Erythroblast (primary cell): ENCODE data around the gene SRPK3.

Source experiments
- GATA1 ChIP-seq: IDR thresholded peaks from 2 replicates; pipeline ENCODE4 v1.6.1; 2011; ENCODE audit warnings: low read depth, mild to moderate bottlenecking, control low read depth, low read length, moderate library complexity
- POLR2A ChIP-seq: IDR thresholded peaks from 2 replicates; pipeline ENCODE4 v1.6.1; 2011; ENCODE audit warnings: mild to moderate bottlenecking, low read length

DNA sequence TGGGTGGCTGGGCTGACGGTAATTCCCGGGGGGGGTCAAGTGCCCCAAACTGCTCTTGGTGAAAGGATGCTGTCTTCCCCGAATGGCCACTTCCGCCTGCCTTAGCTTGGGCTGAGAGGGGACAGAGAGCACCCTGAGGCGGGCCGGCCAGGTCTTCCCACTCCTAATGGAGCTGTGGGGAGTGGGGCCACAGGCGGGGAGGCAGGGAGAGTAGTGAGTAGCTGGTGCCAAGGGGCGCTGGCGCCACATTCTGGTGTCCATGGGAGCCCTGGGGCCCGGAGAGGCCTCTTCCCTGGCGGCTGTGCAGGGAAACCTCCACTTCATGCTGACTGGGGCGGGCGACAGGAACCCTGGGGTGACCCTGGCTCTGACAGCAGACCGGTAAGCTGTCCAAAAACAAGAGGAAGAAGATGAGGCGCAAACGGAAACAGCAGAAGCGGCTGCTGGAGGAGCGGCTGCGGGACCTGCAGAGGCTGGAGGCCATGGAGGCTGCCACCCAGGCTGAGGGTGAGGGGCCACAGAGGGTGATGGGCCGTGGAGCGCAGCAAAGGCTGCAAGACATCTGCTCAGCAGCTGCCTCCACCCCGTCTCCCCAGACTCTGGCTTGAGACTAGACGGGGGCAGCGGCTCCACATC, 2.7 kb downstream of the SRPK3 start:
- TF ChIP-seq POLR2A (no peak), GATA1 (no peak)
